Measurements from ENCODE around the gene HSD17B11.

- TF ChIP-seq EZH2 (IDR thresholded peaks at IDR 0.05; ENCODE audit: borderline replicate concordance, low read length): no peak
- no peak for TF ChIP-seq CTCF (conservative IDR thresholded peaks at IDR 0.05 in 1 of 2, IDR thresholded peaks at IDR 0.05 in 1 of 2; ENCODE audit: extremely low read depth in 1 of 2, insufficient read depth in 1 of 2, low read depth in 1 of 2, low read length in 2 of 2)
These were observed 81.4 kb downstream of the HSD17B11 start for GRCh38 chr4:87309625-87310024.
